GM12872 (cell line): Measurements from ENCODE around the gene STK24.

Experiments used
- CTCF ChIP-seq: IDR thresholded peaks from 3 replicates; pipeline ENCODE4 v1.5.1; 2011; ENCODE audit warnings: low read depth, mild to moderate bottlenecking, low read length, moderate library complexity; ENCODE audit not compliant: insufficient read depth

STK24 gene

GRCh38 chr13:98493042-98493712 is 83.7 kb downstream of the STK24 start:
- TF ChIP-seq CTCF: no peak

- TF ChIP-seq CTCF: no peak
Observed at GRCh38 chr13:98492335-98493041, 84.4 kb downstream of the STK24 start.

- TF ChIP-seq CTCF: no peak
Observed at GRCh38 chr13:98490866-98491265, 86.0 kb downstream of the STK24 start.

- no peak for TF ChIP-seq CTCF
Observed at GRCh38 chr13:98490195-98490836, 86.6 kb downstream of the STK24 start.

- no peak for TF ChIP-seq CTCF
Observed at GRCh38 chr13:98489446-98490194, 87.3 kb downstream of the STK24 start.

GRCh38 chr13:98488736-98489135 is 88.2 kb downstream of the STK24 start:
- TF ChIP-seq CTCF: no peak

- TF ChIP-seq CTCF: no peak
Observed at GRCh38 chr13:98487522-98487921, 89.4 kb downstream of the STK24 start.
